ENCODE data around the gene DCC. TPM values are rescaled to one million over a fixed set of nuclear protein-coding genes. Genes with fewer than 3 reads are reported as not detected.

DCC gene
- polyA plus RNA-seq, 1 of the 3 experiments (the other 2 are of a cell fraction): 0.20 TPM

DNA sequence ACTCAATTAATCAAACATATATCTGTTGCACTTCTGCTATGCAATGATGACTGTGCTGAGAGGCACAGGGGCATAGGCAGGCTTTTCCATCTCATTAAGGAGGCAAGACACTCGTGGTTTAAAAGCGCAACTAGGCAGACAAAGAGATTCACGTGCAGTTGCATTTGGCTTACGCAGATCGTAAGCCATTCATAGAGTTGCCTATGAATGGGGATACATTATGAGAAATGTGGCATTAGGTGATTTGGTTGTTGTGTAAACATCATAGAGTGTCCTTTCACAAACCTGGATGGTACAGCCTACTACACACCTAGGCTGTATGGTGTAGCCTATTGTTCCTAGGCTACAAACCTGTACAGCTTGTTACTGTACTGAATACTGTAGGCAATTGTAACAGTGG lies 284.7 kb downstream of the DCC start:
- no peak for DNase-seq
- H2AFZ ChIP-seq (ENCODE audit: low read depth): no peak overlapping the region
- H3K4me2 ChIP-seq: no peak overlapping the region
- H3F3A ChIP-seq (replicated peaks; ENCODE audit: insufficient read depth): no peaks in the 10 kb centered on the region
- ChIA-PET POLR2A (no interaction called here), CTCF (no interaction called here)
- no peaks in the 10 kb centered on the region for H4K20me1 ChIP-seq (ENCODE audit: insufficient read depth)
- H3K27me3 ChIP-seq (ENCODE audit: insufficient read depth): no peaks in the 10 kb centered on the region
- TF ChIP-seq NFIC (IDR thresholded peaks at IDR 0.05; ENCODE audit: borderline replicate concordance) (no peak), FOXJ3 (CRISPR knock-in tag; IDR thresholded peaks at IDR 0.05) (no peak), GABPA (IDR thresholded peaks at IDR 0.05; ENCODE audit: low read depth) (no peak), MXI1 (IDR thresholded peaks at IDR 0.05; ENCODE audit: low read depth, low read length) (no peak)
- TF ChIP-seq, protein P1, sequence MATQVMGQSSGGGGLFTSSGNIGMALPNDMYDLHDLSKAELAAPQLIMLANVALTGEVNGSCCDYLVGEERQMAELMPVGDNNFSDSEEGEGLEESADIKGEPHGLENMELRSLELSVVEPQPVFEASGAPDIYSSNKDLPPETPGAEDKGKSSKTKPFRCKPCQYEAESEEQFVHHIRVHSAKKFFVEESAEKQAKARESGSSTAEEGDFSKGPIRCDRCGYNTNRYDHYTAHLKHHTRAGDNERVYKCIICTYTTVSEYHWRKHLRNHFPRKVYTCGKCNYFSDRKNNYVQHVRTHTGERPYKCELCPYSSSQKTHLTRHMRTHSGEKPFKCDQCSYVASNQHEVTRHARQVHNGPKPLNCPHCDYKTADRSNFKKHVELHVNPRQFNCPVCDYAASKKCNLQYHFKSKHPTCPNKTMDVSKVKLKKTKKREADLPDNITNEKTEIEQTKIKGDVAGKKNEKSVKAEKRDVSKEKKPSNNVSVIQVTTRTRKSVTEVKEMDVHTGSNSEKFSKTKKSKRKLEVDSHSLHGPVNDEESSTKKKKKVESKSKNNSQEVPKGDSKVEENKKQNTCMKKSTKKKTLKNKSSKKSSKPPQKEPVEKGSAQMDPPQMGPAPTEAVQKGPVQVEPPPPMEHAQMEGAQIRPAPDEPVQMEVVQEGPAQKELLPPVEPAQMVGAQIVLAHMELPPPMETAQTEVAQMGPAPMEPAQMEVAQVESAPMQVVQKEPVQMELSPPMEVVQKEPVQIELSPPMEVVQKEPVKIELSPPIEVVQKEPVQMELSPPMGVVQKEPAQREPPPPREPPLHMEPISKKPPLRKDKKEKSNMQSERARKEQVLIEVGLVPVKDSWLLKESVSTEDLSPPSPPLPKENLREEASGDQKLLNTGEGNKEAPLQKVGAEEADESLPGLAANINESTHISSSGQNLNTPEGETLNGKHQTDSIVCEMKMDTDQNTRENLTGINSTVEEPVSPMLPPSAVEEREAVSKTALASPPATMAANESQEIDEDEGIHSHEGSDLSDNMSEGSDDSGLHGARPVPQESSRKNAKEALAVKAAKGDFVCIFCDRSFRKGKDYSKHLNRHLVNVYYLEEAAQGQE (IDR thresholded peaks at IDR 0.05; ENCODE audit: low read depth, low read length): no peak
- no peaks in the 10 kb centered on the region for H3K9me3 ChIP-seq
- WGBS (ENCODE audit: low lambda C conversion rate): 72% methylated on average over 5 of the region's 5 CpGs
- H3K9me2 ChIP-seq: no peaks in the 10 kb centered on the region
- H3K36me3 ChIP-seq (replicated peaks in 1 of 2; ENCODE audit: control insufficient read depth in 1 of 2, insufficient read depth in 2 of 2, low read length in 1 of 2): no peaks in the 10 kb centered on the region
- H3K9ac ChIP-seq: no peak overlapping the region
- no peaks in the 10 kb centered on the region for H3K79me2 ChIP-seq (ENCODE audit: insufficient read depth)
- H3K4me1 ChIP-seq (ENCODE audit: control insufficient read depth in 1 of 2, insufficient read depth in 2 of 2, low read depth in 1 of 2, low read length in 1 of 2): peaks cover 0 to 5% of the 10 kb centered on the region in 2 experiments; a peak in 2 of 4 replicates
- no peak overlapping the region for H3K27ac ChIP-seq (ENCODE audit: low read depth in 2 of 2, low read length in 1 of 2)
- H3K4me3 ChIP-seq (ENCODE audit: low read depth in 2 of 2, low read length in 1 of 2): no peak overlapping the region

DNA sequence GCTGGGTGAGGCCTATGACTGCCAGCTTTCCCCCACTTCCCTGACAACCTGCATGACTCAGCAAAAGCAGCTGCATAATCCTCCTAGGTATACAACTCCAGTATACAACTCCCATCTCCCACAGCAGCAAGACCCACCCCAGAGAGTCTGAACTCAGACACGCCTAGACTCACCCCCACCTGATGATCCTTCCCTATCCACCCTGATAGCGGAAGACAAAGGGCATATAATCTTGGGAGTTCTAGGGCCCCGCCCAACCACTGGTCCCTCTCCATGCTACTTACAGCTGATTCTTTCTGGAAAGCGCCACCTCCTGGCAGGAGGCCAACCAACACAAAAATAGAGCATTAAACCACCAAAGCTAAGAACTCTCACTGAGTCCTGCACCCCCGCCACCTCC lies 296.5 kb downstream of the DCC start:
- Histone ChIP-seq H3K4me1 (ENCODE audit: control insufficient read depth in 1 of 2, insufficient read depth in 2 of 2, low read depth in 1 of 2, low read length in 1 of 2) (no peaks in the 10 kb centered on the region; a peak in 2 of 4 replicates), H2AFZ (ENCODE audit: low read depth) (no peak overlapping the region), H3K4me3 (ENCODE audit: low read depth in 2 of 2, low read length in 1 of 2) (no peak overlapping the region), H3K9me3 (no peaks in the 10 kb centered on the region), H3K9me2 (no peaks in the 10 kb centered on the region), H3K36me3 (replicated peaks in 1 of 2; ENCODE audit: control insufficient read depth in 1 of 2, insufficient read depth in 2 of 2, low read length in 1 of 2) (no peaks in the 10 kb centered on the region), H3K9ac (no peak overlapping the region), H4K20me1 (ENCODE audit: insufficient read depth) (no peaks in the 10 kb centered on the region), H3K4me2 (no peak overlapping the region), H3K27ac (ENCODE audit: low read depth in 2 of 2, low read length in 1 of 2) (no peak overlapping the region), H3K27me3 (ENCODE audit: insufficient read depth) (no peaks in the 10 kb centered on the region), H3K79me2 (ENCODE audit: insufficient read depth) (no peaks in the 10 kb centered on the region), H3F3A (replicated peaks; ENCODE audit: insufficient read depth) (no peaks in the 10 kb centered on the region)
- ChIA-PET CTCF (interaction anchor here (1.1 kb wide), 1 partner anchor 25 kb away, joined by 3 read pairs; no protein-coding TSS in a partner anchor), POLR2A (no interaction called here)
- DNase-seq: no peak
- WGBS (ENCODE audit: low lambda C conversion rate): 78% methylated on average over 5 of the region's 5 CpGs
- TF ChIP-seq EZH2phosphoT487 (IDR thresholded peaks at IDR 0.05; ENCODE audit: borderline replicate concordance, low read depth) (no peak), SIN3A (IDR thresholded peaks at IDR 0.05; ENCODE audit: borderline replicate concordance, low read depth, low read length) (no peak), SMC3 (IDR thresholded peaks at IDR 0.05; ENCODE audit: low read depth, low read length) (no peak), FOXM1 (IDR thresholded peaks at IDR 0.05; ENCODE audit: low read depth) (no peak), MEF2A (IDR thresholded peaks at IDR 0.05; ENCODE audit: borderline replicate concordance, low read depth) (no peak), NFIC (IDR thresholded peaks at IDR 0.05; ENCODE audit: borderline replicate concordance) (no peak), RXRA (IDR thresholded peaks at IDR 0.05; ENCODE audit: borderline replicate concordance, low read depth) (no peak), JUND (IDR thresholded peaks at IDR 0.05) (no peak), RCOR1 (IDR thresholded peaks at IDR 0.05; ENCODE audit: low read length) (no peak), MXI1 (IDR thresholded peaks at IDR 0.05; ENCODE audit: low read depth, low read length) (no peak), GABPA (IDR thresholded peaks at IDR 0.05; ENCODE audit: low read depth) (no peak), ELF1 (IDR thresholded peaks at IDR 0.05) (no peak)
- TF ChIP-seq, protein P2, sequence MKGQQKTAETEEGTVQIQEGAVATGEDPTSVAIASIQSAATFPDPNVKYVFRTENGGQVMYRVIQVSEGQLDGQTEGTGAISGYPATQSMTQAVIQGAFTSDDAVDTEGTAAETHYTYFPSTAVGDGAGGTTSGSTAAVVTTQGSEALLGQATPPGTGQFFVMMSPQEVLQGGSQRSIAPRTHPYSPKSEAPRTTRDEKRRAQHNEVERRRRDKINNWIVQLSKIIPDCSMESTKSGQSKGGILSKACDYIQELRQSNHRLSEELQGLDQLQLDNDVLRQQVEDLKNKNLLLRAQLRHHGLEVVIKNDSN (IDR thresholded peaks at IDR 0.05; ENCODE audit: borderline replicate concordance, low read depth): no peak
- TF ChIP-seq, protein P3, sequence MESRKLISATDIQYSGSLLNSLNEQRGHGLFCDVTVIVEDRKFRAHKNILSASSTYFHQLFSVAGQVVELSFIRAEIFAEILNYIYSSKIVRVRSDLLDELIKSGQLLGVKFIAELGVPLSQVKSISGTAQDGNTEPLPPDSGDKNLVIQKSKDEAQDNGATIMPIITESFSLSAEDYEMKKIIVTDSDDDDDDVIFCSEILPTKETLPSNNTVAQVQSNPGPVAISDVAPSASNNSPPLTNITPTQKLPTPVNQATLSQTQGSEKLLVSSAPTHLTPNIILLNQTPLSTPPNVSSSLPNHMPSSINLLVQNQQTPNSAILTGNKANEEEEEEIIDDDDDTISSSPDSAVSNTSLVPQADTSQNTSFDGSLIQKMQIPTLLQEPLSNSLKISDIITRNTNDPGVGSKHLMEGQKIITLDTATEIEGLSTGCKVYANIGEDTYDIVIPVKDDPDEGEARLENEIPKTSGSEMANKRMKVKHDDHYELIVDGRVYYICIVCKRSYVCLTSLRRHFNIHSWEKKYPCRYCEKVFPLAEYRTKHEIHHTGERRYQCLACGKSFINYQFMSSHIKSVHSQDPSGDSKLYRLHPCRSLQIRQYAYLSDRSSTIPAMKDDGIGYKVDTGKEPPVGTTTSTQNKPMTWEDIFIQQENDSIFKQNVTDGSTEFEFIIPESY (IDR thresholded peaks at IDR 0.05; ENCODE audit: borderline replicate concordance, low read depth): no peak
- TF ChIP-seq, protein P1 (IDR thresholded peaks at IDR 0.05; ENCODE audit: low read depth, low read length): no peak
